H9 (cell line): ENCODE results near the gene ARSJ. TPM values are rescaled to one million over a fixed set of nuclear protein-coding genes. Genes with fewer than 3 reads are reported as not detected.

Experiments used
- DNase-seq: peaks from one replicate; pipeline ENCODE4 v3.0.0-alpha.2; 2017
- H2AFZ ChIP-seq: one replicate; pipeline ENCODE4 v1.6.1; 2013; ENCODE audit warnings: mild to moderate bottlenecking, low read length, control low read depth, moderate library complexity
- H2AK5ac ChIP-seq: 2 replicates; pipeline ENCODE4 v1.6.1; 2013; ENCODE audit warnings: low read length, control low read depth, mixed read lengths; ENCODE audit not compliant: insufficient read length
- H2BK120ac ChIP-seq: one replicate; pipeline ENCODE4 v1.6.1; 2013; ENCODE audit warnings: low read depth, mild to moderate bottlenecking, low read length, control low read depth, inconsistent platforms; ENCODE audit not compliant: poor library complexity, severe bottlenecking
- H2BK12ac ChIP-seq: 2 replicates; pipeline ENCODE4 v1.6.1; 2013; ENCODE audit warnings: low read length, control low read depth, mixed read lengths, low read depth; ENCODE audit not compliant: insufficient read length
- H2BK15ac ChIP-seq: 2 replicates; pipeline ENCODE4 v1.6.1; 2013; ENCODE audit warnings: low read depth, low read length, control low read depth
- H2BK20ac ChIP-seq: one replicate; pipeline ENCODE4 v1.6.1; 2013; ENCODE audit warnings: low read depth, mild to moderate bottlenecking, low read length, control low read depth, inconsistent platforms; ENCODE audit not compliant: poor library complexity, severe bottlenecking
- H2BK5ac ChIP-seq: 2 replicates; pipeline ENCODE4 v1.6.1; 2013; ENCODE audit warnings: low read length, control low read depth, mixed read lengths; ENCODE audit not compliant: insufficient read length
- H3K14ac ChIP-seq: 2 replicates; pipeline ENCODE4 v1.6.1; 2013; ENCODE audit warnings: low read length, control low read depth; ENCODE audit not compliant: insufficient read depth
- H3K18ac ChIP-seq: 2 replicates; pipeline ENCODE4 v1.6.1; 2013; ENCODE audit warnings: low read depth, mild to moderate bottlenecking, mixed read lengths, low read length, control low read depth; ENCODE audit not compliant: insufficient read length
- H3K23ac ChIP-seq: 2 replicates; pipeline ENCODE4 v1.6.1; 2013; ENCODE audit warnings: low read length, control low read depth, mixed read lengths, low read depth; ENCODE audit not compliant: insufficient read length
- H3K23me2 ChIP-seq: 2 replicates; pipeline ENCODE4 v1.6.1; 2013; ENCODE audit warnings: low read depth, mild to moderate bottlenecking, mixed read lengths, low read length, control low read depth; ENCODE audit not compliant: insufficient read length, poor library complexity, severe bottlenecking
- H3K27ac ChIP-seq: 2 replicates; pipeline ENCODE4 v1.5.1; 2013; ENCODE audit warnings: low read length, control low read depth, mixed read lengths, low read depth; ENCODE audit not compliant: insufficient read length
- H3K27me3 ChIP-seq: 2 replicates; pipeline ENCODE4 v1.6.1; 2013; ENCODE audit warnings: low read length, control low read depth, inconsistent platforms; ENCODE audit not compliant: insufficient read depth
- H3K4ac ChIP-seq: 2 replicates; pipeline ENCODE4 v1.6.1; 2013; ENCODE audit warnings: low read depth, mild to moderate bottlenecking, control low read depth, inconsistent platforms, low read length, moderate library complexity
- H3K4me1 ChIP-seq: 2 replicates; pipeline ENCODE4 v1.6.1; 2013; ENCODE audit warnings: low read length, control low read depth, inconsistent platforms; ENCODE audit not compliant: insufficient read depth
- H3K4me2 ChIP-seq: 2 replicates; pipeline ENCODE4 v1.6.1; 2013; ENCODE audit warnings: low read length, control low read depth, mixed read lengths; ENCODE audit not compliant: insufficient read length, insufficient read depth
- H3K56ac ChIP-seq: 2 replicates; pipeline ENCODE4 v1.6.1; 2013; ENCODE audit warnings: low read depth, mild to moderate bottlenecking, mixed read lengths, low read length, control low read depth; ENCODE audit not compliant: insufficient read length
- H3K79me1 ChIP-seq: 2 replicates; pipeline ENCODE4 v1.6.1; 2013; ENCODE audit warnings: low read depth, mild to moderate bottlenecking, moderate library complexity, low read length, control low read depth, inconsistent platforms; ENCODE audit not compliant: insufficient read depth, poor library complexity, severe bottlenecking
- H3K79me2 ChIP-seq: 2 replicates; pipeline ENCODE4 v1.6.1; 2013; ENCODE audit warnings: low read length, control low read depth, inconsistent platforms; ENCODE audit not compliant: insufficient read depth
- H3K9ac ChIP-seq: 2 replicates; pipeline ENCODE4 v1.6.1; 2013; ENCODE audit warnings: low read length, control low read depth, mixed read lengths; ENCODE audit not compliant: insufficient read length; ENCODE audit errors: extremely low read depth
- H3K9me3 ChIP-seq: one replicate; pipeline ENCODE4 v1.6.1; 2013; ENCODE audit warnings: low read depth, low read length, inconsistent platforms; ENCODE audit not compliant: control insufficient read depth
- H3T11ph ChIP-seq: one replicate; pipeline ENCODE4 v1.6.1; 2013; ENCODE audit warnings: mild to moderate bottlenecking, low read length, control low read depth, inconsistent platforms
- H4K20me1 ChIP-seq: one replicate; pipeline ENCODE4 v1.6.1; 2013; ENCODE audit not compliant: control insufficient read depth, insufficient read length, insufficient read depth
- H4K5ac ChIP-seq: 2 replicates; pipeline ENCODE4 v1.6.1; 2013; ENCODE audit warnings: low read depth, mild to moderate bottlenecking, mixed read lengths, low read length, control low read depth; ENCODE audit not compliant: insufficient read length
- H4K8ac ChIP-seq: replicated peaks from 2 replicates; pipeline ENCODE4 v1.6.1; 2013; ENCODE audit warnings: low read length, control low read depth, mixed read lengths, low read depth; ENCODE audit not compliant: insufficient read length
- H4K91ac ChIP-seq: 2 replicates; pipeline ENCODE4 v1.6.1; 2013; ENCODE audit warnings: low read depth, mild to moderate bottlenecking, moderate library complexity, mixed read lengths, low read length, control low read depth; ENCODE audit not compliant: insufficient read length
- H3K27ac Mint-ChIP-seq, 3 experiments: 2 replicates in 2 of 3; 3 replicates in 1 of 3; pipeline ENCODE4 v1.8.0; 2020 to 2021; ENCODE audit warnings: mixed read lengths in 3 of 3, mild to moderate bottlenecking in 1 of 3, moderate library complexity in 1 of 3
- H3K27me3 Mint-ChIP-seq: 2 replicates; pipeline ENCODE4 v1.8.0; 2021; ENCODE audit warnings: low read depth, mild to moderate bottlenecking, moderate library complexity, mixed read lengths
- H3K36me3 Mint-ChIP-seq, 3 experiments: 2 replicates in 2 of 3; 3 replicates in 1 of 3; pipeline ENCODE4 v1.8.0; 2020 to 2021; ENCODE audit warnings: low read depth in 3 of 3, mixed read lengths in 3 of 3; ENCODE audit not compliant: insufficient read depth in 1 of 3
- H3K4me1 Mint-ChIP-seq, 2 experiments: 2 replicates each; pipeline ENCODE4 v1.8.0; 2020; ENCODE audit warnings: mixed read lengths in 2 of 2
- H3K4me3 Mint-ChIP-seq, 2 experiments: 2 replicates in 1 of 2; 3 replicates in 1 of 2; pipeline ENCODE4 v1.8.0; 2020 to 2021; ENCODE audit warnings: mild to moderate bottlenecking in 2 of 2, mixed read lengths in 2 of 2, moderate library complexity in 1 of 2
- H3K9me3 Mint-ChIP-seq, 2 experiments: 2 replicates in 1 of 2; 3 replicates in 1 of 2; pipeline ENCODE4 v1.8.0; 2020; ENCODE audit warnings: mild to moderate bottlenecking in 2 of 2, mixed read lengths in 2 of 2, moderate library complexity in 1 of 2
- total RNA-seq: library from RNA; stranded (reverse); gene quantifications from 2 replicates; pipeline ENCODE4 v1.2.1, GENCODE V29; 2021
- TF ChIP-seq, protein P1 (sequence below): fragments of 200-600 bp; sonication (generic); conservative IDR thresholded peaks from 3 replicates; pipeline ENCODE4 v1.8.0; 2021; ENCODE audit warnings: antibody characterized with exemption, mild to moderate bottlenecking

ARSJ gene
- total RNA-seq, 1 experiment from 2014 or later = 1.1 TPM

DNA sequence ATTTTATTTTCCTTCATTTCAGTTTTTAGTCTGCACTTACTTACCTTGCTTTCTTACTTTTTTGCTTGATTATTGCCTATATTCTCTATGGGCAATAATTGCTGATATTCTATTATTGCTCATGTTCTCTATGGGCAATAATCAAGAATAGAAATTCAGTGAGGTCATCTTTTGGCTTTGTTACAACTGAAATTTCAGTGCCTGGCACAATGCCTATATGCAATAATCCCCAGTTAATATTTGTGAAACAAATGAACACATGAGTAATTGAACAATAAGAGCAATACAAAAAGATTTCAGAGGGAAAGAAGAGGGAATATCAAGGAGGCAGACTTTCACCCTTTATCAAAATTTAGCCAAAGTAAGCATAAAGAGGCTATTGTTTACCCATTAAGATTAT is 48.6 kb upstream of the ARSJ start:
- Histone ChIP-seq H3K23me2 (no peaks in the 10 kb centered on the region), H3K79me1 (no peaks in the 10 kb centered on the region), H3K4me1 (no peaks in the 10 kb centered on the region), H2AK5ac (no peak overlapping the region), H3K79me2 (no peaks in the 10 kb centered on the region), H3K9me3 (no peaks in the 10 kb centered on the region), H3K4ac (no peak overlapping the region), H3K9ac (no peak overlapping the region), H3K27me3 (no peaks in the 10 kb centered on the region), H3K18ac (no peak overlapping the region), H2BK15ac (no peak overlapping the region), H4K91ac (no peak overlapping the region), H2BK12ac (no peak overlapping the region), H3K27ac (no peak overlapping the region), H3K14ac (no peak overlapping the region), H2BK20ac (no peak overlapping the region), H3K23ac (no peak overlapping the region), H4K8ac (no peak overlapping the region), H3K56ac (no peak overlapping the region), H4K20me1 (no peaks in the 10 kb centered on the region), H2BK5ac (no peak overlapping the region), H3K4me2 (no peak overlapping the region), H4K5ac (no peak overlapping the region), H2BK120ac (no peak overlapping the region), H2AFZ (no peak overlapping the region), H3T11ph (no peak overlapping the region)
- no peak for DNase-seq
- Mint-ChIP-seq H3K4me1 (no peaks in the 10 kb centered on the region), H3K9me3 (no peaks in the 10 kb centered on the region), H3K27ac (no peak overlapping the region), H3K4me3 (no peak overlapping the region), H3K27me3 (no peaks in the 10 kb centered on the region), H3K36me3 (no peaks in the 10 kb centered on the region)
- TF ChIP-seq, protein P1, sequence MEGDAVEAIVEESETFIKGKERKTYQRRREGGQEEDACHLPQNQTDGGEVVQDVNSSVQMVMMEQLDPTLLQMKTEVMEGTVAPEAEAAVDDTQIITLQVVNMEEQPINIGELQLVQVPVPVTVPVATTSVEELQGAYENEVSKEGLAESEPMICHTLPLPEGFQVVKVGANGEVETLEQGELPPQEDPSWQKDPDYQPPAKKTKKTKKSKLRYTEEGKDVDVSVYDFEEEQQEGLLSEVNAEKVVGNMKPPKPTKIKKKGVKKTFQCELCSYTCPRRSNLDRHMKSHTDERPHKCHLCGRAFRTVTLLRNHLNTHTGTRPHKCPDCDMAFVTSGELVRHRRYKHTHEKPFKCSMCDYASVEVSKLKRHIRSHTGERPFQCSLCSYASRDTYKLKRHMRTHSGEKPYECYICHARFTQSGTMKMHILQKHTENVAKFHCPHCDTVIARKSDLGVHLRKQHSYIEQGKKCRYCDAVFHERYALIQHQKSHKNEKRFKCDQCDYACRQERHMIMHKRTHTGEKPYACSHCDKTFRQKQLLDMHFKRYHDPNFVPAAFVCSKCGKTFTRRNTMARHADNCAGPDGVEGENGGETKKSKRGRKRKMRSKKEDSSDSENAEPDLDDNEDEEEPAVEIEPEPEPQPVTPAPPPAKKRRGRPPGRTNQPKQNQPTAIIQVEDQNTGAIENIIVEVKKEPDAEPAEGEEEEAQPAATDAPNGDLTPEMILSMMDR = no peak
